ENCODE results near the gene AUTS2.

AUTS2 gene

DNA sequence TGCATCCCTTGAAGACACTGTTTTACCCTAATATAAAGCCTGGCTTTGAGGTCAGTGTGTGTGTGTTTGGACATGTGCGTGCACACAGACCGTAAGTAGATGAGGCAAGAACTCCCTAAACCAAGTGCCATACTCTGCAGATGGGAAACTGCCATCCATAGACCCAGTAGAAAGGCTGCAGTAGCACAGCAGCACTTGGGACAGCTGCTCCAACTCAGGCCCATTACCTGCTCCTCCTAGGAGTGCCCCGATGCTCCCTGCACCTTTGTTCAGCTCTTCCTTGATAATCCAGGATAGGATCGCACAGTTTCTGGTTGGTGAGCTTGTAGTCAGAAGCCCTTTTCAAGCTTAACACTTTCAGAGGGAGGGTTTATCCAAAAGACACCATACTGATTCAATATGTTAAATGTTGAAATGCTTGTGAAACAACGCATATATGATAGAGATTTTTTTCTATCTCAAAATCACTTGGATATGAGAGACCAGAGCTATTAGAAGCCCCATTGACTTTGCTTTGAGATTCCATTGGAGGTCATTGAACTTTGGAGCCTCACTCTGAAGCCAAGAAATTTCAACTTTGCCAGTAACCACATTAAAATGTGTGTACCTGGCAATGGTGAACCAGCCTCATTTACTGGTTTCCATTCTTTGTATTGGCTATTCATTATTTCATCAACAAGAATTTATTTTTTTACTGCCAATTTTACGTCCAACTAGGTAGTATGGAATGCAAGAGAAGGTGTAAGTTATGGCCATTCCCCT, 776.7 kb downstream of the AUTS2 start:
- no peak for DNase-seq

DNA sequence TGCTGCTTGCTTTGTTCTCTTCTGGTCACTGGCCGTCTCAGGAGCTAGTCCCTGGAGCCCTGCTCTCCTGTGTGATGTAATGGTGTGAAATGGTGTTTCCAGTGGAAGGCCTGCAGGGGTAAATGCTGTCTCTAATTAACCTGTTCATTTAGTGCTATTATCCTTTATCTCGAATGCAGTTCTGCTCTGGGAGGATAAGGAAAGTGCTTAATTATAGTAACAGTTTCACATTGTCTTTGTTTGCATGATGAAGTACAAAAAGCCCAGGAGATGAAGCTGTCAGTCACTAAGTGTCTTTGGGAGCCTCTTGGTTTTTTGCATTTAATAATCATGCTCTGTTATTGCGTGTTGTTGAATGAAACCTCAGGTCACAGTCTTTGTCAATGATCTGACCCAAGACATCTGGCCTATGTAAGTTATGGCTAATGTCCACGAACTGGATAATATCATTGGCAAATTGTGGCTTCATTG, 778.3 kb downstream of the AUTS2 start:
- DNase-seq: no peak

DNA sequence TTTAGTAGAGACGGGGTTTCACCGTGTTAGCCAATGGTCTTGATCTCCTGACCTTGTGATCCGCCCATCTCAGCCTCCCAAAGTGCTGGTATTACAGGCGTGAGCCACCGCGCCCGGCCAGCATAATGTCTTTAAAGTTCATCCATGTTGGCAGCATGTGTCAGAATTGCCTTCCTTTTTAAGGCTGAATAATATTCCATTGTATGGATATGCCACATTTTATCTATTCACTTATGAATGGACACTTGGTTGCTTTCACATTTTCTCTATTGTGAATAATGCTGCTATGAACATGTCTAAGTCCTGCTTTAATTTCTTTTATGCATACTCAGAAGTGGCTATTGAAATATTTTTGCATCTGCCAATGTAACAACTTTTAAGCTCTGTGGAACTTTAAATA, 779.7 kb downstream of the AUTS2 start:
- no peak for DNase-seq

DNA sequence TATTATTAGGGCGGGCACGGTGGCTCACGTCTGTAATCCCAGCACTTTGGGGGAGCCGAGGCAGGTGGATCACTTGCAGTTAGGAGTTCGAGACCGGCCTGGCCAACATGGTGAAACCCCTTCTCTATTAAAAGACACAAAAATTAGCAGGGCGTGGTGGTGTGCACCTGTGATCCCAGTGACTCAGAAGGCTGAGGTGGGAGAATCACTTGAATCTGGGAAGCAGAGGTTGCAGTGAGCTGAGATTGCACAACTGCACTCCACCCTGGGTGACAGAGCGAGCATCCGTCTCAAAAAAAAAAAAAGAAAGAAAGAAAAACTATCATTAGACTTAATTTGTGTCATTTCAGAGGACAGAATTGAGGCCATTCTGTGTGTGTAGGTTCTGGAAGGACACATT, 780.9 kb downstream of the AUTS2 start:
- no peak for DNase-seq

DNA sequence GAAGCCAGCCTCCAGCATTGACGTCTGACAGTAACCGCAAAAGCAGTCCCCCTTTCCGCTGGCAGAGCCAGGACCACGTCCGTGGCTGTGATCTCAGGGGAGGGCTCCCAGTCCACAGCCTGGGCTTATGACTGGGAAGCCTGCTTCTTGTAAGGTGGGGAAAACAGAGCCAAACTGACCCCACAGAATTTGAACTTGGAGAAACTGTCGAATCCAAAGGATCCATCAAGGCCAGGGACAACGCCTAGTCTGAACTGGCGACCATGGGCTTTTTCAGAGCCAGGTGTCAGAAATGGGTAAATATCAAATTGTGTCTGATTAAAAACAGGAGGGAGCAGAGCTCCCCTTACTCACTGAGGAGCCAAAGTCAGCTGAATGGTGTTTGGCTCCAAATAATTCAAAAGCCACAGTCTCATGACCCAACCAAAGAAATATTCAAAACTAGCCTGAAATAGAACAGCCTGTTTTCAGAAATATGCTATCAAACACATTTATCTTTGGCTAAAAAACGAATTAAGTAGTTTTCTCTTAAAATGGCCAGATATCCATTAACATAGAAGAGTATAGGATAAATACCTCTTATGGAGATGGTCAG, 782.2 kb downstream of the AUTS2 start:
- DNase-seq: no peak

DNA sequence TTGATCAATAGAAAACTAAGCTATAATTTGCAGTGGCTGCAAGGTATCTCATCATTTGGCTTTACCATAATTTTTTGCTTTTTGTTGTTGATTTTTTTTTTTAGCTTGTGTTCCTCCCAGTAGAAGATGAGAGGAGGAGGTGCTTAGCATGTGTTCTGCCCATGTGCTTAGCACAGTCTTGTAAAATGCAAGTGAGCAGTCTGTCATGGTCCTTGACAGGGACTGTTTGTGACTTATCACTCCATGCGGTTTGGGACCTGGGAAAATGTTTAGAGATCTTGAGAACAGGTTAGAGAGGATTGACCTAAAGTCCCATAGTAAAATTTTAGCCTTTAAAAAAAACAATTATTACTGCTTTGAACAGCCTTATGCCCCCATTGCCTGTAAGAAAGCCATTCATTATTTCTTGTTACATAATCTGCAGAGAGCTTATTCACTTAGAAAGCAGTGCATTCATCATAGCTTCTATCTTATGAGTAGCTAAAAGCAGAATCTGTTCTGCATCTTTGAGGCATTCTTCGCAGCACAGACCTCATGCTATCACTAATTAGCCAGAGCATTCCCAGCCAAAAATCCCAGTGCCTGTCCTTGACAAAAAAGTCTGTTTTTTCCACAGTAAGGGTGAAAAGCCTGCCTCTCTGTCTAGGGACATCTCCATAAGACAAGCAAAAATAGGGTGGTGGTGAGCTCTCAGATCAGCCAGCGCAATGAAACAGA, 784.9 kb downstream of the AUTS2 start:
- no peak for DNase-seq

DNA sequence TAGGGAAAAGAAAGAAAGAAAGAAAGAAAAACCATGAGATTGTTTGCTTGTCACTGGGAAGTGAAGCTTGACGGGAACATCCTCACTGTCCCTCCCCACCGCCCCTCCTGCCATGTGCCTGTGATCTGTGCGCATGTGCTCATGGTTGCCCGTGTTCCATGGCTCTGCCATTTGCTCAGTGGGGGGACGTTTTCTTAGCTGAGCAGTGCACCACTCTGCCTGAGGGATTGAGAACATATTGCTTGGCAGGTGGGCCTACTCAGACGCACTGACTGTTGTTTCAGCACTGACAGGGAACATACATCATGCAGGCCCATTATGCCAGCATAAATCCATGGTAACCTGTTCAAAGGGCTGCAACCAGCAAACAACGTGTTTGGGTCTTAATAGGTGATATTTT, 785.7 kb downstream of the AUTS2 start:
- no peak for DNase-seq

DNA sequence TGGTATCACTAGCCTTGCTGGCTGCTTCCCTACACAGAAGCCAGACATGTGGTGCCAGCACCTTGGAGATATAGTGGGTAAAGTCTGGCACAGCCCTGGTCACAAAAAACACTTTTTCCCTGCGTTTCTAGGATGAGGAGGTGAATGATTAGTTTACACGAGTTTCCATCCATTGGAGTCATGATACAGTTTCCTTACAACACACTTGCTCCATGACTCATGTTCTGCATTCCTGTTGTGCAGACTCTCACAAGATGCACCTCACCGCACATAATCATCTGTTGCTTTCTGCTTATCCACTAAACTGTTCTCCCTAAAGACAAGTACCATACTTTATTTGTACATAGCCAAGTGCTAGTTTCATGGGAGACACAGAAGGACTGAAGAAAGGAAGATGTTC, 786.6 kb downstream of the AUTS2 start:
- no peak for DNase-seq

DNA sequence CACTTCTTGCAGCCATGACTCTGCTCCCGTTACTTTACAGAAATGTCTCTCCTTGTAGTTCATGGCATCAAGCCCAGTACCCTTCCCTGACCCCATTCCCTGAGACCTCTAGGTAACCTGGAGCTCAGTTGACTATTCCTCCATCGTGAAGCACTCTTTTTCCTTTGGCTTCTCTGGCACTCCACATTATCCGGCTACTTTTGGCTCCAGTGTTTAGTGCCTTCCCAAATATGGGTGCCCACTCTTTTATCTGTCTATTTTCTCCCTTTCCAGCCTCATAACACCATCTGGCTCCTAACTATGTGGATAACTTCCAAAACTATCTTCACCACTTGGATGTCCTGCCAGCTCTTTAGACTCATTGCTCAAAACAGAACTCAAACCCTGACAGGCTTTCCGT, 788.9 kb downstream of the AUTS2 start:
- no peak for DNase-seq

DNA sequence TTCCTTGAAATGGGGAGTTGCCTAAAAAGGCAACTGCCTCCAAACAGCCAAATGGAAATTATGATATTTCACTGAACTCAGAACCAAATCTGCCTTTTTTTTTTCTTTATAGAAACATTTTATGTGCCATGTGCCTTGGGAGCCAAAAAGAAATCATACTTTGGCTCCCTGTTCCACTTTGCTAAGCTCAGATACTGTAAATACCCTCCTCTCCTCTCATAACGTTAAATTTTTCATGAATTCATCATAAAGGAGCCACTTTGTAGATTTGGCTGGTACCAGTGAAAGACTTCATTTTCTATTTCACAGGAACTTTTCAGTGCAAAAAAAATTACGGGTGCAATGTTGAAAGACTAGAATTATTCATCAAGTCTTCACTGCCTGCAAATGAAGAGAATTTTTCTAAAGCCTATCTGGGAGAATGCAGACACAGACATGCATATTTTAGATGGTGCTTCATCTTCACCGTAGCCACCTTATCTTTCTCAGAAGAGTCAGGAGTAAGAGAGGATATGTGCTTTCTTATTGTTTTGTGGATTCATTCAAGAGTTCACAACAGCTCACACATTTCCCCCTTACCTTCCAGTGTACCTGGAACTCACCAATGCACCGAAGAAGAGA, 791.4 kb downstream of the AUTS2 start:
- no peak for DNase-seq

DNA sequence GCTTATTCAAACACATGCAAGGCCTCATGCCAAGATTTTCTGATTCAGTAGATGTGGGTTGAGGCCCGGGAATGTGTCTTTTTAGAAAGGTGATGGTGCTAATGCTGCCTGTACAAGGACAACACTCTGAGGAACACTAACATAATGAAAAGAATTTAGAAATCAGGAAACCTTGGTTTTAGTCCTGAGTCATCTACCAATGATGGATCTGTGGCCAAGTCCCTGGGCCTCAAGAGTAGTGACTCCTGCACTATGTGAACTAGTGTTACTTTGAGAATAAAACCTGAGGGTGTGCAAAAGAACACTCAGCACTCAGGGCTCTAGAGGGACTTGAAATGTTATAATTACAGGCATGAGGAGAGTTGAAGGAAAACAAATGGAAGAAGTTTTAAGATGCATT, 792.0 kb downstream of the AUTS2 start:
- DNase-seq: no peak

DNA sequence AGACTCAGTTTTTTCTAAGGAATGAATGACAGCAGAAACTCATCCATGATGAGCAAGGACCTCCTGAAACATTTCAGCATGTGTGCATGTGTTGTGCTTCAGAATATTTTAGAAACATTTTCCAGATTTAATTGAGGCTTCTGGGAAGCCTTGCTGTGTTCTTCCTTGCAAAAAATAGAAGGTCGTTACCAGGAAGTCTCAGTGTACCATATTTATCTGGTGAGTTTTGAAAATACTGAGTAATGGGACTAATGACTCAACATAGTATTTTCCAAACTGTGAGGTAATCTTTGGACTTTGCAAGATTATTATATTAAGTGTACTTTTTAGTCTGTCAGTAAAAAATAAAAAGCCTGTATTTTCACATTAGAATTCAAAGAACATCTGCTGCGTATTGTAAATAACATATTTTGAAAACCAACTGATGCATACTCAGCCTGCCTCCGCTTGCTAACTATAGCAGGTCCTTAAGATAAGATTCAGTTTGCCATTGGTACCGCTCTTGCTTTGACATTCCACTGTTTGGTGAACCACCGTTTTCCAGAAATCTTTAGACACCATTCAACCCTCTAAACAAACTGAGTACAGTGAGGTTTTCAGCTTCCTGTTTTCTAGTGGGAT, 794.1 kb downstream of the AUTS2 start:
- no peak for DNase-seq

DNA sequence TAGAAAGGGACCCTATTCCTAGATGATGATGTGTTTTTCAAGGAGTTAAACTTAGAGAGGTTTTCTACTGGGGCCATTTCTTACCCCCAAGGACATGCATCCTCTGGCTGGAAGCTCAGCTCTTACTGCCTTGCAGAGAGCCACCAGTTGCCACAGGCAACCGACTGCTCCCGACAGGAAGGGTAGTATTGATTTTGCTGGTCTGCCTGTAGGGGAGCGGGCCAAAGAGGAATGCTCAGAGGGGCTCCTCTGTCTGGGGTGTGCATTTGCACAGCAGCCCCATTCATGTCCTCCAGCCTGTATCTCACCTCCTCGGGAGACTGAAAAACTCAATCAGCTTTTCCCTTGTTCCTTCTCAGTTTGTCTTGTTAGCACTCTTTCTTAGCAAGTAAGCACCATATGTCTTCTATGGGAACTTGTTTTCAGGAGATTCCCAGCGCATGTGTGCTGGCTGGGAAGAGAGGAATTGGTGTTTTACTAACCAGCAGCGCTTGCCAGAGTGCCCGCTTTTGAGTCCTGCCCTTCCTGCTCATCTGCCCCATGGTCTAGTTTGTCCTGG, 794.7 kb downstream of the AUTS2 start:
- no peak for DNase-seq

DNA sequence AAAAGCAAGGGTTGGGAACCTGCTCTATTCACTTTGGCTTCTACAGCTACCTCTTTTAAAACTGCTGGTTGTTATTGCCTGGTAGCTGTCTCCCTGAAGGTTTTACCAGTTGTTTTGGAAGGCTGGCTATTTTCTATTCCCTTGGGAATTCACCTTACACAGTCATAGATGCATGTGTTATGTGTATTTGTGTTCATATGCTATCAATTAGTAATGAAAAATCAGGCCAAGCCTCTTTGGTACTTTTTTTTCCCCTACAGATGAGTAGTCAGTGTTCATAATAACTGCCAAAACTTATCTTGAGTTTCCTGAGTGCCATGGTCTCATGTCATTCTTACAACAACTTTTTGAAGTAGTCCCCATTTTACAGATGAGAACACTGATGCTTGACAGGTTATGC, 795.7 kb downstream of the AUTS2 start:
- no peak for DNase-seq

DNA sequence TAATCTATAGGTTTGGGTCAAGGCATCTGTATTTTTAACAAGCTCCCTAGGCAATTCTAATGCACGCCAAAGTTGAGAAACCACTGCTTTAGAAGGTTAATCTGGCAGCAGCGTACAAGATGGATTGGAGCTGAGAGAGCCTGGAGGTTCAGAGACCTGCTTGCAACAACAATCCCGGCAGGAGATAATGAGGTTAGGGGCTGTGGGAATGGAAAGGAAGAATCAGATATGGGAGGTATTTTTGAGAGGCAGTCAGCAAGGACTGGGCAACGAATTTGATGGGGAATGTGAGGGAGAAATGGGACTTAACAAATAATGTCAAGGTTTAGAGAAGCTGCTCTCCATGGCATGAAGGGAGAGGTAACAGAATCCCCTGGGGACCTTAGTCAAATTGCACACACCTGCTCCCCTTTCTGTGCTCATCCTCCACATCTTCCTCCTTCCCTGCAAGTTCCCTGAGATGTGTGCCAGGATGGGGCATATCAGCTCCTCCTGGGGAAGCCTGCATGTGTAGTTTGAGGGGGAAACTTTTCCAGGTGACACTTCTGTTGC, 802.6 kb downstream of the AUTS2 start:
- no peak for DNase-seq

DNA sequence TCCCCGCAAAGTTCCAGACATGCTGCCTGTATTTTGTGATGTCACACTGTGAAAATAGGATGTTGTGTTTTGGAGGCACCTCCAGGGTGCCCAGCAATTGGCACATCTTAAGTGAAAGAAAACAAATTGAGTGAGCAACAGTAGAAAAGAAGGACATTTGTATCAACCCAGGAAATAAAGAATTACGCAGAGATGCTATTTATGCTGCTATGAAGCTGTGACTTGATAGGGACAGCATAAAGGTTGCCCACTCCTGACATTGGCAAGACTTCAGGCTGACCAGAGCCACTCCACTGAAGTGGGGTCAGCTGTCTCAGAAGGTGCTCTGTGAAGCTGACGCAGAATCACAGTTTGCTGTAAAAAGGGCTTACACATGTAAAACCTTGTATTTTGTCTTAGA, 803.8 kb downstream of the AUTS2 start:
- DNase-seq: no peak

DNA sequence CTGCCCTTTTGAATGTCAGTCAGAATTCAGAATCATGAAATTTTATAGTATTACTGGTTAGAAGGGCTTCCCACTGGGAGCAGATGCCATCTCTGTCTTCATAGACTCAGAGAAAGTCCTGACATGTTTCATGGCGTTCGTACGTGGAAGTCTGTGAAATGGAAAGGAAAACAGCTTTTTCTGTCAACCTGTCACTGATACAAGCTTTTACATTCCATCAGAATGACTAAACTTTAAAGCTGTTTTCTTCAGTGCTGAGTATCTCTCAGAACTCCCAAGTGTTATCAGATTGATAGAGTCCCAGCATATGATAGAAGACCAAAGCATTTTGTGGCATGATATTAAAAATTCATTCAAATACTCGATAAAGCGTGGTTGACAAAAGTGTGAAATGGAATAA, 807.0 kb downstream of the AUTS2 start:
- no peak for DNase-seq

DNA sequence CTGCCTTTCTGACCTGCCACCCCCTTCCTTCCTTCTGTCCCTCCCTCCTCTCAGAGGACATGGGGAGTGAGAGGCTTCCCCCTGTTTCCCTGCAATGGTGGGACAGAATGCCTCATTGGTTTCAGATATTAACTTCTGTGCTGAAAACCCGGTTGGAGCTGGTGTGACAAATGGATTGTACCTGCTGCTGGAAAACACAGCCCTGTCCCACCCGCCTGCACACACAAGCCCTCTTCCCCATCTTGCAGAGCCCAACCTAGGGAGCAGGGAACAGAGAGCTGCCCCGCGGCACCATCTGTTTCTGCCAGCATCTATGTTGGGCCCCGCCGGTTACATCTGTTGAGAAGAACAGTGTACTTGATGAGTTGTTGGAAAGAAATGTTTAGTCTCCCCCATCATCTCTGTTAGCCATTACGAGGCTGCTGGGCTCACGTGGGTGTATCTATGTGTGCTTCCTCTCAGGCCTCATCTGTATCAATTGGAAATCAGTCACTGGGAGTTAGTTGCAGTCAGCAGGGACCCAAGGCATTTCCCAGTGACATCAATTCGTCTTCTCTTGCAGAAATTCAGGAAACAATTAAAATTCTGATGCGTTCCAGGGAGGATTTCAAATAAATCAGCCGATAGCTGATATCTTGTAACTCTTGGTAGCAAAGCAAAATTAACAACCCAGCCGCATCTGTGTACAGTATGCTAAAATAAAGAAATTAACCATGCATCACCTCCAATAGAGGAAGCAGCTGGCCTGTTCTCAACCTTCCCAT, 808.1 kb downstream of the AUTS2 start:
- no peak for DNase-seq

DNA sequence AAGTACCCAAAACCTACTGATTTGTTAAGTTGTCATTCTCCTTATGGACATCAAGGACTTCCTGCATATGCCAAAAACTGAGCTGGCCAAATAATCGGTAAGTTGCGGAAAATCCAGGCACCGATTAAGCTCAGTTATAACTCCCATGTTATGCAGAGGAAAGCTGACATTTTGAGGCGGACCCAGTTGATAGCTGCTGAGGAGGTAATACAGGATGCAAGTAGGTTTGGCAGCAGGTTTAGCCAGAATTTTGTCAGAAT, 808.6 kb downstream of the AUTS2 start:
- DNase-seq: no peak

DNA sequence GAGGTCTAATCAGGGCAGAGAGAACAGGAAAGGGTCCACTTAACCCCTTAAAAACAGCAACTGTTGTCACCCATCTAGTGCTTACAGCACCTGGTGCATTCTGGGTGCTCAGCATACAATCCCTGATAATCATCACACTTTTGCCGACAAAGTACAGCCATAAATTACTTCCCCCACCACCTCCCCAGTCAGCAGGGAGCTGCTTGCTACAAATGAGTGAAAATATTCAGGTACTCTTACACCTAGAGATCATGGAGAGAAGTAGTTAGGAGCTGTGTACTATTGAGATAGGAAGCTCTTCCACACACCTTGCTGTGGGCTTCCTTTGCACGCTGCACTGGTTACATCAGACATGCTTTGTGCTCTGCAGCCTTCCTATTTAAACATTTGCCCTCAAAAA, 810.2 kb downstream of the AUTS2 start:
- no peak for DNase-seq

DNA sequence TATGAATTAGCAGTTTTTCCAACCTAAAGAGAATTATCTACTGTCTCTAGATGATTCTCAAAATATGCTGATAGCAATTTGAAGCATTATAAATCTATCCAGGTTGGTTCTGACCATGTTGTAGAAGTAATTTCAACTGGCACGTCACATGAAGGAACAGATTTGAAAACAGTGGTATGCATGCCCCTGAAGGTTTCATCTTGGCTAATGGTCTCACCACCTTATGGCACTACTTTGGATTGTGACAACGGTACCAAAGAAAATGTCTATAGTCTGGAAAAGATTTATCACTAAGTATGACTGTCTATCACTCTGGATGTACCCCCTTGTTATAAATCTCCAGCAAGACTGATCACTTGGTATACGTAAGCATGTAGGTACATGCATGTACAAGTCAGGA, 810.6 kb downstream of the AUTS2 start:
- no peak for DNase-seq

DNA sequence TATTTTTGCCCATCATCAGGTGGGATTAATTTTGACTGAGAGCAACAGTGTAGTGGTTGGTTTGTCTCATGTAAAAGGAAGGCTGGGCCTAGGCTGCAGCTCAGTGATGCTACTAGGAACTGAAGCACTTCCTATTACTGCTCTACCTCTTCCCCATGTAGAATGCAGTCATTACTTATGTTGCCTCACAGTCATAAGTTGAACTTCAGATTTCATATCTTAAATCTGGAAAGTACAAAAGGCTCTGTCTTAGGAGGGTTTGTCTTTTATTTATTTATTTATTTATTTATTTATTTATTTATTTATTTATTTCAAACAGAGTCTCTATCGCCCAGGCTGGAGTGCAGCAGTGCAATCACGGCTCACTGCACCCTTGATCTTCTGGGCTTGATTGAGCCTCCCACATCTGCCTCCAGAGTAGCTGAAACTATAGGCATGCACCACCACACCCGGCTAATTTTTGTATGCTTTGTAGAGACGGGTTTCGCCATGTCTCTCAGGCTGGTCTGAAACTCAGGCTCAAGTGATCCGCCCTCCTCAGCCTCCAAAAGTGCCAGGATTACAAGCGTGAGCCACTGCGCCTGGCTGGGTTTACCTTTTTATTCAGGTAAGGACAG, 812.0 kb downstream of the AUTS2 start:
- DNase-seq: no peak

Measured in CD4-positive, alpha-beta T cell treated with Interleukin-1 beta for 1 hour (primary cell).